Measurements from ENCODE around the gene GUCY2D.

The GUCY2D gene

GRCh38 chr17:8038954-8039610 lies 36.7 kb downstream of the GUCY2D start, which contains the start of gene ALOX15B:
TSS of gene ALOX15B (plus strand) at chr17:8039059. CDS start at chr17:8039156, 97 bp downstream.
- no peak within 1 kb of the TSS; the same call in 1 of the 2 replicates for H3K4me3 ChIP-seq (ENCODE audit: low read length)
- no peaks in the 10 kb centered on the region; the same call in 1 of the 2 replicates for H3K27me3 ChIP-seq (ENCODE audit: insufficient read depth, low read length)
- no peak within 1 kb of the TSS for H3K9ac ChIP-seq (ENCODE audit: low read depth, low read length)
- H3K4me1 ChIP-seq (ENCODE audit: insufficient read depth, low read length), result no peaks in the 10 kb centered on the region
- WGBS, result 88% methylated on average over 33 of the region's 37 CpGs
- no peaks in the 10 kb centered on the region for H3K36me3 ChIP-seq (ENCODE audit: insufficient read depth, low read length)
- H3K9me3 ChIP-seq (ENCODE audit: insufficient read depth, low read depth, low read length), result no peaks in the 10 kb centered on the region
- H3K27ac ChIP-seq (ENCODE audit: low read depth, low read length), result no peak within 1 kb of the TSS

DNA sequence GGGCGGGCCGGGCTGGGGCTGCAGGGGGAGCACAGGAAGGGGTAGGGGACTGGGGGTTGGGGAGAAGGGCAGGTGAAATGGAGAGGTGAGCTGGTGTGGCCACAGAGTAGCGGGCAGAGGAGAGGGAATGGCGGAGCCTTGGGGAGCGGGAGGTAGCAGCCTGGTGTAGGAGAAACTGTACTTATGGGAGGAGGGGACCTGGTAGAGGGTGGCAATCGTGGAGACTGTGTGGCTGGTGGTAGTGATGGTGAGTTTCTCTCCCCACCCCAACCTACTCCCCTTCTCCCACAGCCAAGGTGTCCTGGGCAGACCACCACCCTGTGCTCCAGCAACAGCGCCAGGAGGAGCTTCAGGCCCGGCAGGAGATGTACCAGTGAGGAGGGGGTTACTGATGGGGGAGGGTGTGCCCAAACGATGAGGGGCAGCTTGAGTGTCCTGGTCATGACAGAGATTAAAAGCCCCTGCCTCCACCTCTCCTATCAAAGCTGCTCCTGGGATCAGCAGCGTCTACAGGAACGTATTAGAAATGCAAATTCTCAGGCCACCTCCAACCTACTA lies 37.3 kb downstream of the GUCY2D start:
- H3K4me3 ChIP-seq (ENCODE audit: low read length), result no peak overlapping the region
- no peak overlapping the region for H3K9ac ChIP-seq (ENCODE audit: low read depth, low read length)
- no peaks in the 10 kb centered on the region for H3K36me3 ChIP-seq (ENCODE audit: insufficient read depth, low read length)
- no peaks in the 10 kb centered on the region for H3K9me3 ChIP-seq (ENCODE audit: insufficient read depth, low read depth, low read length)
- H3K4me1 ChIP-seq (ENCODE audit: insufficient read depth, low read length), result no peaks in the 10 kb centered on the region
- H3K27me3 ChIP-seq (ENCODE audit: insufficient read depth, low read length), result no peaks in the 10 kb centered on the region
- 93% methylated on average over 10 of the region's 11 CpGs for WGBS
- H3K27ac ChIP-seq (ENCODE audit: low read depth, low read length), result no peak overlapping the region

- H3K9me3 ChIP-seq (ENCODE audit: insufficient read depth, low read depth, low read length), result no peaks in the 10 kb centered on the region
- WGBS, result 77% methylated on average over 8 of the region's 8 CpGs
- no peak overlapping the region for H3K27ac ChIP-seq (ENCODE audit: low read depth, low read length)
- H3K4me1 ChIP-seq (ENCODE audit: insufficient read depth, low read length), result no peaks in the 10 kb centered on the region
- H3K4me3 ChIP-seq (ENCODE audit: low read length), result no peak overlapping the region
- H3K9ac ChIP-seq (ENCODE audit: low read depth, low read length), result no peak overlapping the region
- no peaks in the 10 kb centered on the region for H3K36me3 ChIP-seq (ENCODE audit: insufficient read depth, low read length)
- H3K27me3 ChIP-seq (ENCODE audit: insufficient read depth, low read length), result no peaks in the 10 kb centered on the region
These were observed 39.0 kb downstream of the GUCY2D start for GRCh38 chr17:8041249-8041928.

DNA sequence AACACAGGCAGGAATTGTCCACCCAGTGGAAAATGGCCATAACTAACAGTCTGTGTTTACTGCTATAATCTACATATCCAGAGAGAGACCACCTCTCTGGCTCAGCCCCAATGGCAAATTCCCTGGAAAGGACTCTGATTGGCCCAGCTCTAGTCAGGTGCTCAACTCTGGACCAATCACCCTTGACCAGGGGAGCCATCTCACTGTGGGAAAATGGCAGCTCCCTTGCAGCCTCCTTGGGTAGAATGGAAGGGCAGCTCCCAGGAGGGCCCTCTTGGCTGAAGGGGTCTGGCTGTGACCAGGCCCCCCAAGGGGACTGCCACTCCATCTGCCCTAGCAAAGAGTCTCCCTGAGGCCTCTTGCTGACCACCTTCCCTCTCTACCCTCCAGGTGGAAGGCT lies 39.6 kb downstream of the GUCY2D start:
- H3K4me3 ChIP-seq (ENCODE audit: low read length), result no peak overlapping the region
- H3K9me3 ChIP-seq (ENCODE audit: insufficient read depth, low read depth, low read length), result no peaks in the 10 kb centered on the region
- H3K9ac ChIP-seq (ENCODE audit: low read depth, low read length), result no peak overlapping the region
- no peaks in the 10 kb centered on the region for H3K36me3 ChIP-seq (ENCODE audit: insufficient read depth, low read length)
- H3K27ac ChIP-seq (ENCODE audit: low read depth, low read length), result no peak overlapping the region
- H3K4me1 ChIP-seq (ENCODE audit: insufficient read depth, low read length), result no peaks in the 10 kb centered on the region
- no peaks in the 10 kb centered on the region for H3K27me3 ChIP-seq (ENCODE audit: insufficient read depth, low read length)

- Histone ChIP-seq H3K36me3 (ENCODE audit: insufficient read depth, low read length) (no peaks in the 10 kb centered on the region), H3K4me3 (ENCODE audit: low read length) (no peak overlapping the region), H3K9me3 (ENCODE audit: insufficient read depth, low read depth, low read length) (no peaks in the 10 kb centered on the region), H3K27ac (ENCODE audit: low read depth, low read length) (no peak overlapping the region), H3K4me1 (ENCODE audit: insufficient read depth, low read length) (no peaks in the 10 kb centered on the region), H3K27me3 (ENCODE audit: insufficient read depth, low read length) (no peaks in the 10 kb centered on the region), H3K9ac (ENCODE audit: low read depth, low read length) (no peak overlapping the region)
- 84% methylated on average over 24 of the region's 24 CpGs for WGBS
These were observed 42.7 kb downstream of the GUCY2D start for GRCh38 chr17:8044819-8045810.

- Histone ChIP-seq H3K27ac (ENCODE audit: low read depth, low read length) (no peak overlapping the region), H3K4me1 (ENCODE audit: insufficient read depth, low read length) (no peaks in the 10 kb centered on the region), H3K27me3 (ENCODE audit: insufficient read depth, low read length) (no peaks in the 10 kb centered on the region), H3K9ac (ENCODE audit: low read depth, low read length) (no peak overlapping the region), H3K4me3 (ENCODE audit: low read length) (no peak overlapping the region), H3K9me3 (ENCODE audit: insufficient read depth, low read depth, low read length) (no peaks in the 10 kb centered on the region), H3K36me3 (ENCODE audit: insufficient read depth, low read length) (no peaks in the 10 kb centered on the region)
- WGBS, result 91% methylated on average over 11 of the region's 11 CpGs
These were observed 44.0 kb downstream of the GUCY2D start for GRCh38 chr17:8046306-8046928.

DNA sequence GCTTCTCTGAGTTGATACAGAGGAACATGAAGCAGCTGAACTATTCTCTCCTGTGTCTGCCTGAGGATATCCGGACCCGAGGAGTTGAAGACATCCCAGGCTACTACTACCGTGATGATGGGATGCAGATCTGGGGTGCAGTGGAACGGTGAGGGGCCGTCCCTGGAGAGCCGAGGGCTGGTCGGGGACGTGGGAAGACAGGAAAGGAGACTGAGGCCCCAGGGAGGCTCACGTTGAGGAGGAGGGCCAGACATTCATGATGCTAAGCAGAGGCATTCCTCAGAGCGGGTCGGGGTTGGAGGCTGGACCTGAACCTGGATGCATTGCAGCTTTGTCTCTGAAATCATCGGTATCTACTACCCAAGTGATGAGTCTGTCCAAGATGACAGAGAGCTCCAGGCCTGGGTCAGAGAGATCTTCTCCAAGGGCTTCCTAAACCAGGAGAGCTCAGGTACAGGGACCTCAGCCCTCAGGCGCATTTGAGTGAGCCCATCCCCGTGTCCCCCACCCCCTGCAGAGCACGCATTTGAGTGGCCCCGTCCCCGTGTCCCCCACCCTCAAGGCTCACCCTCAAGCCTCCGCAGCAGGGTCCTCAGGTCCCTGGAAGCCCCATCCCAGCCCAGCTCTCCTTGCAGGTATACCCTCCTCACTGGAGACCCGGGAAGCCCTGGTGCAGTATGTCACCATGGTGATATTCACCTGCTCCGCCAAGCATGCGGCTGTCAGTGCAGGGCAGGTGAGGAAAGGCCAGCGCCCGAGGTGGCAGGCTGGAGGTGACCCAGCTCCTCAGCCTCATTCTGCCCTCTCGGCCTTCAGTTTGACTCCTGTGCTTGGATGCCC lies 44.7 kb downstream of the GUCY2D start:
- Histone ChIP-seq H3K9ac (ENCODE audit: low read depth, low read length) (no peak overlapping the region), H3K36me3 (ENCODE audit: insufficient read depth, low read length) (no peaks in the 10 kb centered on the region), H3K4me1 (ENCODE audit: insufficient read depth, low read length) (no peaks in the 10 kb centered on the region), H3K27me3 (ENCODE audit: insufficient read depth, low read length) (0 out of 2 replicates have a peak, but pooled peaks cover 2% of the 10 kb centered on the region), H3K27ac (ENCODE audit: low read depth, low read length) (no peak overlapping the region), H3K4me3 (ENCODE audit: low read length) (no peak overlapping the region), H3K9me3 (ENCODE audit: insufficient read depth, low read depth, low read length) (no peaks in the 10 kb centered on the region)
- 82% methylated on average over 24 of the region's 24 CpGs for WGBS

DNA sequence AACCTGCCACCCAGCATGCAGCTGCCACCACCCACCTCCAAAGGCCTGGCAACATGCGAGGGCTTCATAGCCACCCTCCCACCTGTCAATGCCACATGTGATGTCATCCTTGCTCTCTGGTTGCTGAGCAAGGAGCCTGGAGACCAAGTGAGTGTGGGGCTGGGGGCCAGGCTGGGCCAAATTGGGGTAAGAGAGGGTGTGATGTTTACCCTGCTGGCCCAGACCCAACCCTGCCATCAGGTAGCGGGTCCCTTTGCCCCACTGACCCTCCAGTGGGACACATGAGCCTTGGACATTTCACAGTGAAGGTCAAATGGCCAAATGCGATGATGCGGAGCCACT lies 45.3 kb downstream of the GUCY2D start:
- Histone ChIP-seq H3K4me1 (ENCODE audit: insufficient read depth, low read length) (no peaks in the 10 kb centered on the region), H3K27ac (ENCODE audit: low read depth, low read length) (no peak overlapping the region), H3K27me3 (ENCODE audit: insufficient read depth, low read length) (peaks cover 7% of the 10 kb centered on the region; the same call in 1 of the 2 replicates), H3K4me3 (ENCODE audit: low read length) (no peak overlapping the region), H3K9ac (ENCODE audit: low read depth, low read length) (no peak overlapping the region), H3K9me3 (ENCODE audit: insufficient read depth, low read depth, low read length) (no peaks in the 10 kb centered on the region), H3K36me3 (ENCODE audit: insufficient read depth, low read length) (no peaks in the 10 kb centered on the region)
- 92% methylated on average over 4 of the region's 4 CpGs for WGBS

DNA sequence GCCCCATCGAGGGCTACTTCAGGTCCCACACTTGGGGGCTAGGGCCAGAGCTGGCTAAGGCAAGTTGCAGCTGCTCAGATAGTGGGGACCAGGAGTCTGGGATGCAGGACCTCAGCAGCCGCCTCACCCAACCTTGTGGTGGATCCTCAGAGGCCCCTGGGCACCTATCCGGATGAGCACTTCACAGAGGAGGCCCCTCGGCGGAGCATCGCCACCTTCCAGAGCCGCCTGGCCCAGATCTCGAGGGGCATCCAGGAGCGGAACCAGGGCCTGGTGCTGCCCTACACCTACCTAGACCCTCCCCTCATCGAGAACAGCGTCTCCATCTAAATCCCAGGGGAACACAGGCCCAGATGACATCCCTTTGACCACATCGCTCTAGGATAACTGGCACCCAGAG lies 45.8 kb downstream of the GUCY2D start:
- no peaks in the 10 kb centered on the region for H3K9me3 ChIP-seq (ENCODE audit: insufficient read depth, low read depth, low read length)
- 93% methylated on average over 12 of the region's 12 CpGs for WGBS
- H3K27me3 ChIP-seq (ENCODE audit: insufficient read depth, low read length), result peaks cover 9% of the 10 kb centered on the region; the same call in 1 of the 2 replicates
- H3K4me1 ChIP-seq (ENCODE audit: insufficient read depth, low read length), result no peaks in the 10 kb centered on the region
- H3K27ac ChIP-seq (ENCODE audit: low read depth, low read length), result no peak overlapping the region
- no peak overlapping the region for H3K9ac ChIP-seq (ENCODE audit: low read depth, low read length)
- no peak overlapping the region for H3K4me3 ChIP-seq (ENCODE audit: low read length)
- no peaks in the 10 kb centered on the region for H3K36me3 ChIP-seq (ENCODE audit: insufficient read depth, low read length)

DNA sequence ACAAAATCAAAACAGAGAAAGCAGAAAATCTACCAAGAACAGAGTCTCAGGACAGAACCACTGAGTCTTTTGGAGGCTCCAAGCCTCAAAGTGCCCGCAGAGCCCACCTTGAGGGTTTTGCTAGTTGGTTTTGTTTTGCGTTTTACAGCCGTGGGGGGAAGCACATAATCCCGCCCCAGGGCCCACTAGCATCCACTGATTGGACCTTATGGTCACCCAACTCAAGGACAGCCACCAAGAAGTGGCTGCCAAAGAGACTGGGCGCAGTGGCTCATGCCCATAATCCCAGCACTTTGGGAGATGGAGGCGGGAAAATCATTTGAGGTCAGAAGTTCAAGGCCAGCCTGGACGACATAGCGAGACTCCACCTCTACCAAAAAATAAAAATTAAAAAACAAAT lies 46.3 kb downstream of the GUCY2D start:
- H3K36me3 ChIP-seq (ENCODE audit: insufficient read depth, low read length), result no peaks in the 10 kb centered on the region
- WGBS, result 83% methylated on average over 6 of the region's 8 CpGs
- H3K9ac ChIP-seq (ENCODE audit: low read depth, low read length), result no peak overlapping the region
- H3K27ac ChIP-seq (ENCODE audit: low read depth, low read length), result no peak overlapping the region
- H3K9me3 ChIP-seq (ENCODE audit: insufficient read depth, low read depth, low read length), result no peaks in the 10 kb centered on the region
- H3K4me1 ChIP-seq (ENCODE audit: insufficient read depth, low read length), result no peaks in the 10 kb centered on the region
- H3K27me3 ChIP-seq (ENCODE audit: insufficient read depth, low read length), result peaks cover 9% of the 10 kb centered on the region; the same call in 1 of the 2 replicates
- H3K4me3 ChIP-seq (ENCODE audit: low read length), result no peak overlapping the region

Measured in HUES64 (cell line).